CD4-positive, alpha-beta T cell treated with Interleukin-6 at 100 ng/mL for 8 hours (primary cell): ENCODE results near the gene CCDC150.
"Not testable (repeated sequence)": the region's sequence is repeated elsewhere in the genome, so short reads cannot be mapped to it uniquely, and the experiment has no call there.

Experiments
- DNase-seq: peaks from one replicate; pipeline ENCODE4 v3.0.0-alpha.2; 2020; ENCODE audit warnings: mixed read lengths, low spot score

Gene CCDC150

DNA sequence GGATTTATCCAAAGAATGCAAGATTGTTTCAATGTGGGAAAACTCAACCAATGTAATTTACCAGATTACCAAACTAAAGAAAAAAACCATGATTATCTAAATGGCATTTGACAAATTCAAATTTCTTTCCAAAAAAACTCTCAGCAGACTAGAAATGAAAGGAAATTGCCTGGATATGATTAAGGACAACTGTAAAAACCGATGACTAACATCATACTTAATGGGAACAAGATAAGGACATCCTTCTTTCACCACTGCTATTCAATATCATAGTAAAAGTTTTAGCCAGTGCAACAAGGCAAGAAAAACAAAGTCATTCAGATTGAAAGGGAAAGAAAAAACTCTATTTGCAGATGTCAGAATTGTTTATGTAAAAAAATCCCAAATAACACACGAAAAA, 4.4 kb upstream of the CCDC150 start:
- DNase-seq, result no peak

GRCh38 chr2:196638765-196639164, 750 bp upstream of the CCDC150 start:
- no peak for DNase-seq

GRCh38 chr2:196640031-196640548, 575 bp downstream of the CCDC150 start:
- DNase-seq, result no peak

- DNase-seq, result no peak
Measured at GRCh38 chr2:196649202-196649601, 9.7 kb downstream of the CCDC150 start.

DNA sequence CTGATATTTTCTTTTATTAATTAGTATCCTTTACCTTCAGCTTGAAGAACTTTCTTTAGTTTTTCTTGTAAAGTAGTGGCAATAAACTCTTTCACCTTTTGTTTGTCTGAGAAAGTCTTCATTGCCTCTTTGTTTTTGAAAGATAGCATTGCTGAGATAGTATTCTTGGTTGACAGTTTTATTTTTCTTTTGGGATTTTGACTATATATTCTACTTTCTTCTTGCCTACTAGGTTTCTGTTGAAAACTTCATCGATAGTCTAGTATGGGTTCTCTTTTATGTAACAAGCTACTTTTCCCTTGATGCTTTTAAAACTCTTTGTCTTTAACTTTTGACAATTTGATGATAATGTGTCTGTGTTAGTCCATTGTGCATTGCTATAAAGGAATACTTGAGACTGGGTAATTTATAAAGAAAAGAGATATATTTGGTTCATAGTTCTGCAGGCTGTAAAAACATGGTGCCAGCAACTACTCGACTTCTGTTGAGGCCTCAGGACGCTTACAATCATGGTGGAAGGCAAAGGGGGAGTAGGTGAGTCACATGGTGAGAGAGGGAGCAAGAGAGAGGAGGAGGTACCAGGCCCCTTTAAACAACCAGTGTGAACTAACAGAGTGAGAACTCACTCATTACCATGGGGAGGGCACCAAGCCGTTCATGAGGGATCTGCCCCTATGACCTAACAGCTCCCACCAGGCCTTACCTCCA, 12.0 kb downstream of the CCDC150 start:
- no peak for DNase-seq

DNA sequence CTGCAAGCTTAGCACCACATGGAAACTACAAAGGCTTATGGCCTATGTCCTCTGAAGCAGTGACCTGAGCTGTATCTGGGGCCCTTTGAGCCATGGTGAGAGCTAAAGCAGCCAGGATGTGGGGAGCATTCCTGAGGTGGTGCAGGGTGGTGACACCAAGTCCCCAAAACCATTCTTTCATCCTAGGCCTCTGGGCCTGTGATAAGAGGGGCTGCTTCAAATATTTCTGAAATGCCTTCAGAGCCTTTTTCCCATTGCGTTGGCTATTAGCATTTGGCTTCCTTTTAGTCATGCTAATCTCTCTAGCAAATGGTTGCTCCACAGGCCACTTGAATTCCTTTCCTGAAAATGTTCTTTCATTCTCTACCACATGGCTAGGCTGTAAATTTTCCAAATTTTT, 13.4 kb downstream of the CCDC150 start:
- no peak for DNase-seq

DNA sequence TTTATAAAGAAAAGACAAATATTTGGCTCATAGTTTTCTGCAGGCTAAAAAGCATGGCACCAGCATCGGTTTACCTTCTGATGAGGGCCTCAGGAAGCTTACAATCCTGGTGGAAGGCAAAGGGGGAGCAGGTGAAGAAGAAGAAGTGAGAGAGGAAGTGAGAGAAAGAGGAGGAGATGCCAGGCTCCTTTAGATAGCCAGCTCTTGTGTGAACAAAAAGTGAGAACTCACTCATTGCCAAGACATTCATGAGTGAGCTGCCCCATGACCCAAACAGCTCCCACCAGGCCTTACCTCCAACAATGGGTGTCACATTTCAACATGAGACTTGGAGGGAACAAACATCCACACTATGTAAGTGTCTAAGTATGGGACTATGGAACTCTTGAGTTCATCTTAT, 14.3 kb downstream of the CCDC150 start:
- DNase-seq, result no peak

DNA sequence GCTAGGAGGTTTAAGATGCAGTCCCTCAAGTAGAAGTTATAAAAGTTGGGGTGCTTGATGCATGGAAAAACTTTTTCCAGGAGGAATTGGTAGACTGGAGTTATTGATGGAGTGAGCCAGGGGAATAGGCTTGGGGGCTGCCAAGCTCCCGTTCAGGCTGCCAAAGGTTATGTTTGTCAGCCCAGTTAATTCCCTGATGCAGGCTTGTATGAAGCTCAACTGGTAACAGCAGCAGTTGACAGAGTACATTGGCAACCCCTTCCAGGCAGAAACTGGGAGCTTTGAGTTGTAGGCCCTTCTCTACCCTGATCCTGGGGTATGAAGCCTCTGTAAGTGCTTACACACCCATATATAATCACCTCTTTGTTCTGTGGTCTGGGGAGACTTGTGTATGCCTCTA, 16.2 kb downstream of the CCDC150 start:
- no peak for DNase-seq

DNA sequence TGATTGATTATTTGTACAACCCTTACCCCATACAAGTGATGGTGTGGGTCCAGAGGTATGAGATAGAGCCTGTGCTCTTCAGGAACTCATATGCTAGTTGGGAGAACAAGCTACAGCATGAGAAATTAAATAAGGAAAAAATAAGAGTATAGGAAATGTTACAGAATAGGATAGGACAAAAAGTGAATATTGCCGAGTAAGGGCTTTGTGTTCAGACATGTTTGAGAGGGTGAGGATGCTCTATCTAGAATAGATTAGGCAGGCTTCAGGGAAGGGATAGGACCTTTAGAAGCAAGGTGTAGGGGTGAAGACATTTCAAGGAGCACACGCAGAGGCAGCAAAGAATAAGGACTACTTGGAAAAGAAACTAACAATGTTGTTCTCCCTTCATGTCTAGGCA, 17.8 kb downstream of the CCDC150 start:
- no peak for DNase-seq

DNA sequence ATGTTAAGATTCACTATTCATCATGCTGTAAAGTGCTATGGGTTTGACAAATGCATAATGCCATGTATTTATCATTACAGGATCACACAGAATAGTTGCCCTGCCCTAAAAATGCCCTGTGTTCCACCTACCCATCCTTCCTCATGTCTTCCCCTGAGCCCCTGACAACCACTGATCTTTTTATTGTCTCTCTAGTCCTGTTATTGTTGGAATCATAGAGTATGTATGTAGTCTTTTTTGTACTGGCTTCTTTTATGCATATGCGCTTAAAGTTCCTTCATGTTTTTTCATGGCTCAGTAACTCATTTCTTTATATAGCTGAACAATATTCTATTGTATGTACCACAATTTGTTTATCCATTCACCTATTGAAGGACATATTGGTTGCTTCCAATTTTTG, 20.3 kb downstream of the CCDC150 start:
- no peak for DNase-seq

DNA sequence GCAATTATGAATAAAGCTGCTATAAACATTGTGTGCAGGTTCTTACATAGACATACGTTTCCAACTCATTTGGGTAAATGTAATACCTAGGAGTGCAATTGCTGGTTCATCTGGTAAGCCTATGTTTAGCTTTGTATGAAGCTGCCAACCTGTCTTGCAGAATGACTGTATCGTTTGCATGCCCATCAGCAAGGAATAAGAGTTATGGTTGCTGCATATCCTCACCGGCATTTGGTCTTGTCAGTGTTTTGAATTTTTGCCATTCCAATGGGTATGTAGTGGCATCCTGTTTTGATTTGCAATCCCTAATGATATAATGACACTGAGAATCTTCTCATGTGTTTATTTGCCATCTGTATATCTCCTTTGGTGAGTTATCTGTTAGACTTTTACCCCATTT, 20.7 kb downstream of the CCDC150 start:
- DNase-seq, result no peak

DNA sequence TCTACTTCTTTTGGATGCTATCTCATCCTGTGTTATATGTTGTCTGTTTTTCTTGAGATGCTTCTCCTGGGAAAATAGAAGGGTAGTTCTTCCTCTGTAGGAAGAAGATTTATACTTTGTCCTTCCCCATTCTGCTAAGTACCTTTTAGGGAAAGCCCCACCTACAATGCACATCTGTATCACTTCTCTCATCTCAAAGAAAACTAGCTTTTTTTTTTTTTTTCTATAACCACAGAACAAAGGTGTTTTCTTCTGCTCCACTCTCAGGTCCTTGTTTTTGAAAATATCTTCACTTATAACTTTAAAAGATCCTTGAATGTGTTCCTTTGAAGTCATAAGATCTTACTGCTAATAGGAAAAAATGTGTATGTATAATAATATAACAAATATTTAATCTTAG, 30.8 kb downstream of the CCDC150 start:
- no peak for DNase-seq

GRCh38 chr2:196675963-196676362, 36.4 kb downstream of the CCDC150 start:
- DNase-seq, result no peak

DNA sequence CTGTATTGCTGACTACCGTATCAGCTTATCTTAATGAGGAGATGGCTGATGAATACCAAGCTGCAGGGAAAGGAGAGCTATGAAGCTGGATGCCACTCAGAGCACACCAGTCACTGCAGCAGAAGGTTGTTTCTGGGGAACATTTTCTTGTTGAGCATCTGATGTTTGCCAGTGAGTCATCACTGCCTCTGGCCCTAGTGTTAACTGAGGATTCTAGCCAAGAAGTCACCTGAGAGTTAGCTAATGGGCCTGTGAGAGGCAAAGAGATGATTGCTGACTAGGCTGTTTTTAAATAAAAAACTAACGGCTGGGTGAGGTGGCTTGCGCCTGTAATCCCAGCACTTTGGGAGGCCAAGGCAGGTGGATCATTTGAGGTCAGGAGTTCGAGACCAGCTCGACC, 37.9 kb downstream of the CCDC150 start:
- no peak for DNase-seq

DNA sequence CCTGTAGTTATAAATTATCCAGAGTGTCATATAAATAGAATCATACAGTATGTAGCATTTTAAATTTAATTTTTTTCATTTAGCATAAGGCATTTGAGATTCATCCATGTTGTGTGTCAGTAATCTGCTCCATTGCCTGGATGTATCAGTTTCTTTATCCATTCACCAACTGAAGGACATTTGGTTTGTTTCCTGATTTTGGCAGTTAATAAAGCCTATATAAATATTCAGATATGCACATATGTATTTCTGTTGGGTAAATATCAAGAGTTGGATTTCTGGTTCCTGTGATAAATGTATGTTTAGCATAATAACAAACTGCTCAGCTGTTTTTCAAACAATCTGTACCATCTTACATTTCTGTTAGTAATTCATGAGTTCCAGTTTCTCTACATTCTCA, 39.9 kb downstream of the CCDC150 start:
- no peak for DNase-seq

- no peak for DNase-seq
Measured at GRCh38 chr2:196681510-196681909, 42.0 kb downstream of the CCDC150 start.

- DNase-seq, result no peak
Measured at GRCh38 chr2:196685792-196686191, 46.3 kb downstream of the CCDC150 start.

DNA sequence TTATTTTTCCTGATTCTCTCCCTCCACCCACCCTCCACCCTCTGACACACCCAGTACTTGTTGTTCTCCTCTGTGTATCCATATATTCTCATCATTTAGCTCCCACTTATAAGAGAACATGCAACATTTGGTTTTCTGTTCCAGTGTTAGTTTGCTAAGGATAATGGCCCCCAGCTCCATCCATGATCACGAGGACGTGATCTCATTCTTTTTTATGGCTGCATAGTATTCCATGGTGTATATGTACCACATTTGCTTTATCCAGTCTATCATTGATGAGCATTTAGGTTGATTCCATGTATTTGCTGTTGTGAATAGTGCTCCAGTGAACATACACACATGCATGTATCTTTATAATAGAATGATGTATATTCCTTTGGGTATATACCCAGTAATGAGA, 47.2 kb downstream of the CCDC150 start:
- DNase-seq, result not testable (repeated sequence)

- no peak for DNase-seq
Measured at GRCh38 chr2:196696423-196697079, 57.0 kb downstream of the CCDC150 start.

GRCh38 chr2:196697825-196698224, 58.3 kb downstream of the CCDC150 start:
- no peak for DNase-seq

DNA sequence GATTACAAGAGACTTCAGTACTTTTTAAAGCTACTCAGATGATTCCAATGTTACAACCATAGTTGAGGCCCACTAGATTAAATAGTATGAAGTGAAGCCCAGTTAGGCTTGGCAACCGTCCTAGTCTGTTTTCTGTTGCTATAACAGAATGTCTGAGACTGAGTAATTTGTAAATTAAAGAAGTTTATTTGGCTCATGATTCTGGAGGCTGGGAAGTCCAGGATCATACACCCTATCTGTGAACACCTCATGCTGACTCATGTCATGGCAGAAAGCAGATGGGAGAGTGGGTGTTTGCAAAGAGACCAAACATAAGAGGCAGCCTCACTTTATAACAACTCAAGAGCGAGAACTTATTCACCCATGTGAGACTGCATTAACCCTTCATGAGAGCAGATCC, 63.1 kb downstream of the CCDC150 start:
- no peak for DNase-seq

GRCh38 chr2:196703695-196704094, 64.2 kb downstream of the CCDC150 start:
- DNase-seq, result no peak

DNA sequence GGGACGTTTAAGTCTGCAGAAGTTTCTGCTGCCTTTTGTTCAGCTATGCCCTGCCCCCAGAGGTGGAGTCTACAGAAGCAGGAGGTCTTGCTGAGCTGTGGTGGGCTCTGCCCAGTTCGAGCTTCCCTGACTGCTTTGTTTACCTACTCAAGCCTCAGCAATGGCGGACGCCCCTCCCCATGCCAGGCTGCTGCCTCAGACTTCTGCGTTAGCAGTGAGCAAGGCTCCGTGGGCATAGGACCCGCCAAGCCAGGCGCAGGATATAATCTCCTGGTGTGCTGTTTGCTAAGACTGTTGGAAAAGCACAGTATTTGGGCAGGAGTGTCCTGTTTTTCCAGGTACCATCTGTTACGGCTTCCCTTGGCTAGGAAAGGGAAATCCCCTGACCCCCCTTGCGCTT, 70.5 kb downstream of the CCDC150 start:
- DNase-seq, result not testable (repeated sequence)

DNA sequence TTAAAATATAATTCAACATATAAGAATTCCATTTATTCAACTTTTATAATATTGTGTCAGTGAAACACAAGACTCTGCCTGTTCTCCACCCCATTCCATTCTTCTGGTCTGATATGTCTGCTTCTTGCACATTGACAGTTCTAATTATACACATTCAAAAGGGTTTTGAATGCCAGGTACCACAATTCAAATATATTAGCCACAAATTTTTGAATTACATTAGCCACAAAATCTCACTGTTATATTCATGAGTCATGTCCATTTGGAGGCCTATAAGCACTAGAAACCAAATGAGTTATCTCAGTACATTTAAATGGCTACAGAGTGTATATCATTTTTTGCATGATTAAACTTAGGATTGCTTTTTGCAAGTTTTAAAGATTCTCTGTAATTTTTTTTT, 72.1 kb downstream of the CCDC150 start:
- no peak for DNase-seq
